SKM-1 treated with dmso at 0.1 percent for 144 hours (cell line): ENCODE results near the gene CARMIL1.
"Not testable (repeated sequence)": the region's sequence is repeated elsewhere in the genome, so short reads cannot be mapped to it uniquely, and the experiment has no call there.

Experiments
- DNase-seq: peaks from one replicate; lab custom pipeline; 2025; ENCODE audit not compliant: unreplicated experiment; lab: John Stamatoyannopoulos, UW

CARMIL1 gene

DNA sequence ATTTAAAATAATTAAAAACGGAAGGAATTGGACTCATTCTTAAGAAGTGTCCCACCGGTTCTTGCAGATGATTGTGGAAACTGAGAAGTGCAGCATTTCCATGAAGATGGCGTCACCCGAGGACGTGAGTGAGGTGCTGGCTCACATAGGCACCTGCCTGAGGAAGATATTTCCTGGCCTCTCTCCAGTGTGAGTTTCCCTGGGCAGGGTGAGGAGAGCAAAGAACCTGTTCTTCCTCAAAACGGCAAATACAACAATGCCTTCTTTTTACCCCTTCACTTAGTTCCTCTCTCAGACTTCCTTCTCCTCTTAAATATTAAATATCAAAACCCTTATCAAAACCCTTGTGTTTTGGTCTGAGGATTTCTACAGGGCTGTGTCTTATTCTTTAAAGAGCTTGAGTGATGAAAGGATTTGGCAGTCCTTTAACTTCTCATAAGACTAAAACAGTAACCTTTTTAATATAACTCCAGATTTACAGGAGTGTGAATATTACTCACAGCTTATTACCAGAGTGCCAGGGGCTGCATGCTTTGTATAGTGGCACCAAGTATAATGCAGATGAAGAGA lies 156.3 kb downstream of the CARMIL1 start:
- DNase-seq, result peak; percentile 8

DNA sequence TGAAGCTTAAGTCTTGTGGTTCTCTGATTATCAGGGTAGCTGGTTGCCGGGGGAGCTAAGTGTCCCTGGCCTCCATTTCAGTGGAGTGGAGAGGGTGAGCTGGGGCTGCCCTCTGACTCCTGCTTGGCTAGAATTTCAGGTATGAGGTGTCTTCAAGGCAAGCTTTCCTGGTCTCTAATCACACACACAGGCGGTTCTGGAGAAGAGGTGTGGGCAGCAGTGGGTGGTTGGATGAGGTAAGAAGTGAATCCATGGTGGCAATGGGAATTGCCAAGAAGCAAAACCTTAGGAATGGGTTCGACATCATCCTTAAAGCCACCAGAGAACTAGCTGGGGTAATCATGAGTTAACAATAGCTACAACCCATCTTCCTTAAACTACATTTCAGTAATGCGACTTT lies 157.6 kb downstream of the CARMIL1 start:
- no peak for DNase-seq

GRCh38 chr6:25439368-25439767 lies 160.2 kb downstream of the CARMIL1 start:
- no peak for DNase-seq

- no peak for DNase-seq
These were observed 162.6 kb downstream of the CARMIL1 start for GRCh38 chr6:25441663-25442270.

GRCh38 chr6:25442898-25443297 lies 163.7 kb downstream of the CARMIL1 start:
- DNase-seq, result no peak

DNA sequence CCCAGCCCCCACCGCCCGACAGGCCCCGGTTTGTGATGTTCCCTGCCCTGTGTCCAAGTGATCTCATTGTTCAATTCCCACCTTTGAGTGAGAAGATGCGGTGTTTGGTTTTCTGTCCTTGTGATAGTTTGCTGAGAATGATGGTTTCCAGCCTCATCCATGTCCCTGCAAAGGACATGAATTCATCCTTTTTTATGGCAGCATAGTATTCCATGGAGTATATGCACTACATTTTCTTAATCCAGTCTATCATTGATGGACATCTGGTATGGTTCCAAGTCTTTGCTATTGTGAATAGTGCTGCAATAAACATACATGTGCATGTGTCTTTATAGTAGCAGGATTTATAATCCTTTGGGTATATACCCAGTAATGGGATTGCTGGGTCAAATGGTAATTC lies 165.3 kb downstream of the CARMIL1 start:
- DNase-seq, result not testable (repeated sequence)

DNA sequence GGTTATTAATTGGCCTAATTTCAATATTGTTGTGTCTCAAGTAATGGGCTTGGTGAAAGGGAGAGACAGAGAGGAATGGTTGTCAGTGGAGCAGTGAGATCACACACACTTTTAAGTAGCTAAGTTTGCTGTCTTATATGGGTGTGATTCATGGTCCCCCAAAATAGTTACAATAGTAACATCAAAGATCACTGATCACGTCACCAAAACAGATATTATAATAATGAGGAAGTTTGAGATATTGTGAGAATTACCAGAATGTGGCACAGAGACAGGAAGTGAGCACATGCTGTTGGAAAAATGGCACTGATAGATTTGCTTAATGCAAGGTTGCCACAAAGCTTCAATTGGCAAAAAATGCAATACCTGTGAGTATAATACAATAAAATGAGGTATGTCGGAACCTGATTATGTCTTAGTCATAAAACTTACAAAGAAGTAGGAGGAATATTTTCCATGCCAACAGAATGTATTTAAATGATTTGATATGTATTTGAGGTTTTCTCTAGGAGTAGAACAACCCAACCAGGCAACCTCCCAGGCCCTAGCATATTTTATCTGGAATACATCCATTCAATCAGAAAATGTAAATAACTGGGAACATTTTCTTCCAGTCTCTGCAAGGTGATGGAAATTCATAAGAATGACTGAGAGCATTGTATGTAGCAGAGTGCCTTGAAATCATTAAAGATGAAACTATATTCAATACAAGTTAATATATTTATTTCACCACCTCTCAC lies 167.8 kb downstream of the CARMIL1 start:
- DNase-seq, result no peak

- DNase-seq, result peak; percentile 13
These were observed 168.4 kb downstream of the CARMIL1 start for GRCh38 chr6:25447570-25447929.

DNA sequence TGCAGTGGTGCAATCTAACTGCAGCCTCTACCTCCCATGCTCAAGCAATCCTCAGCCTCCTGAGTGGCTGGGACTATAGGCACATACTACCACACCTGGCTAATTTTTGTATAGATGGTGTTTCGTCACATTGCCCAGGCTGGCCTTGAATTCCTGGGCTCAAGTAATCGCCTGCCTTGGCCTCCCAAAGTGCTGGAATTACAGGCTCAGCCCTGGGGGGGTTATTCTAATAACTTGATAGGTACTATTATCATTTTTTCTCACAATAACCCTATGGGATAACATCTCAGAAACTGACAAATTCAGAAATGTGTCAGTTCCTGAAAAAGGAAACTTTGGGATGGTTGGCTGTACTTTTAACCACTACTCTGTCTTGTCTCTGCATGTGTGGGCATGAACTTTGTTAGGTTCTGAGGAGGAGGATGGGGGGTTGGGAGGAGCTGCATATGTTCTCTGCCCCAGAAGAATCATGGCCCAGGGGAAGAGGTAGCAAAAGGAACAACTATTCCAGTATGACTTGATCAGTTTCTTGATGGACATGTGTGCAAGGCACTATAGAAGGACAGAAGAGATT lies 169.9 kb downstream of the CARMIL1 start:
- no peak for DNase-seq

GRCh38 chr6:25449774-25450173 lies 170.6 kb downstream of the CARMIL1 start:
- no peak for DNase-seq

DNA sequence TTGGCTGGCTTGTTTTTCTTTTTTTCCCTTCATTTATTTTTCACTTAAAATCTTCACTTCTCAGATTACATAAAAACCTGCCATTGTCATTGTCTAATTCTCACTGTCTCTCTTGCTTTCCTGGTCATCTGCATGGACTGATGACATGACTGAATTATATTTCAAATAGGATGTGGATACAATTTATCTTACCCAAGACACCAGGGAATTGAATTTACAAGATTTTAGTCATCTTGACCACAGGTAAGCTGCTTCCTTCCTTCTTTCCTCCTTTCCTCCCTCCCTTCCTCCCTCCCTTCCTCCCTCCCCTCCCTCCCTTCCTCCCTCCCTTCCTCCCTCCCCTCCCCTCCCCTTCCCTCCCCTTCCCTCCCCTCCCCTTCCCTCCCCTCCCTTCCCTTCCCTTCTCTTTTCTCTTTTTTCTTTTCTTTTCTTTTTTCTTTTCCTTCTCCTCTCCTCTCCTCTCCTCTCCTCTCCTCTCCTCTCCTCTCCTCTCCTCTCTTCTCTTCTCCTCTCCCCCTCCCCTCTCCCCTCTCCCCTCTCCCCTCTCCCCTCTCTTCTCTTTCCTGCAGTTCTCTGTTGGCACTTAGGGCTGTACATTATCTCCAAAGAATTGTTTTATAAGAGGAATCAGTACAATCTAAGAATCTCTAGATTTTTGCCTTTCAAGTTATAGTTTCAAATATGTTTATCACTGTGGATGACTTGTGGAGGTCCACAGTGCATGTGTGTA lies 171.5 kb downstream of the CARMIL1 start:
- DNase-seq, result no peak

DNA sequence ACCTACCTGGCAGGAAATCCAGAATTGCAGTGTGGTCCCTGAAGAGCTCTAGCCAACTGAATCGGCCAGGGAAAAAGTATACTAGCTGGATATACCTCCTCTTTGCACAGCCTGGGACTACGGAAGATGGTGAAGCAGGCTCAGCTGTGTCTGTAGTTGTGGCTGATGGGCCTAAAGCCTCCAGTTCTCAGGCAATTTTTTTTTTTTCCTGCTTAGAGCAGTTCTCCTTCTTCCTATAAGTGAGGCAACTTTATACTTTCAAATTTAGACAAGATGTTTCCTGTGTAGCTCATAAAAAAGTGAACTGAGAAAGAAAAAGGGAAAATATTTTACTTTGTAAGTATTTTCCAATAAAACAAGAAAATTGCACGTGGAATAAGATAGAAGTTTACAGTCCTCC lies 172.9 kb downstream of the CARMIL1 start:
- no peak for DNase-seq

DNA sequence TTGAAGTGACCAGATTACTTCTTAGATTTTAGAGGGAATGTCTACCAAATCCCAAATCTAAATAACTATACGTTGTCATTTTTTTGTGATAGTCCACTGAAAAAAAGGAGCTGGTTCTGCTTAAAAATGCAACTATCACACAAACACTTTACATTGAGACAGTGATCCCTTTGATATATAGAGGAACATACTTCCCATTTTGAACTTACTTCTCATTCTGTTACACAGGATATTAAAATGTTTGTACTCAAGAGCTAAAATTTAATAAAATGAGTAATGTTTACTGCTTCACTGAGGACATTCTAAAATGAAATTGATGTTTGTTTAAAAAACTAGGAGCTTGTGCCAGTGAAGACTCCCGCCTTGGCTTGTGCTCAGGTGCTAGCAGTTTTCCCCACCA lies 174.1 kb downstream of the CARMIL1 start:
- no peak for DNase-seq

DNA sequence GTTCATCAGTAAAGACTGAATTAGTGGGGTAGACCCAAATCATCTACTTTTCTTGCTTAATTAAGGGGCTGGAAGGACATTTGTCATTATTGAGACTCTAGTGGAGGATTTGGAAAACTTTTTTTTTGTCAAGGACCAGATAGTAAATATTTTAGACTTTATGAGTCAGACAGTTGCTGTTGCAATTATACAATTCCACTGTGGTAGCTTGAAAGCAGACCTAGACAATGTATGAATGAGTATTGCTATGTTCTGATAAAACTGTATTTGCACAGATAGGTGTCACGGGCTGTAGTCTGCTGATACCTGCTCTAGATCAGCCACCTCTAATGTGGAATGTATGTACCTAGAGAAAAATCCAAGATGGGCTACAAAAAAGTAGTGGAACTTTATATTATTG lies 175.0 kb downstream of the CARMIL1 start:
- DNase-seq, result no peak

DNA sequence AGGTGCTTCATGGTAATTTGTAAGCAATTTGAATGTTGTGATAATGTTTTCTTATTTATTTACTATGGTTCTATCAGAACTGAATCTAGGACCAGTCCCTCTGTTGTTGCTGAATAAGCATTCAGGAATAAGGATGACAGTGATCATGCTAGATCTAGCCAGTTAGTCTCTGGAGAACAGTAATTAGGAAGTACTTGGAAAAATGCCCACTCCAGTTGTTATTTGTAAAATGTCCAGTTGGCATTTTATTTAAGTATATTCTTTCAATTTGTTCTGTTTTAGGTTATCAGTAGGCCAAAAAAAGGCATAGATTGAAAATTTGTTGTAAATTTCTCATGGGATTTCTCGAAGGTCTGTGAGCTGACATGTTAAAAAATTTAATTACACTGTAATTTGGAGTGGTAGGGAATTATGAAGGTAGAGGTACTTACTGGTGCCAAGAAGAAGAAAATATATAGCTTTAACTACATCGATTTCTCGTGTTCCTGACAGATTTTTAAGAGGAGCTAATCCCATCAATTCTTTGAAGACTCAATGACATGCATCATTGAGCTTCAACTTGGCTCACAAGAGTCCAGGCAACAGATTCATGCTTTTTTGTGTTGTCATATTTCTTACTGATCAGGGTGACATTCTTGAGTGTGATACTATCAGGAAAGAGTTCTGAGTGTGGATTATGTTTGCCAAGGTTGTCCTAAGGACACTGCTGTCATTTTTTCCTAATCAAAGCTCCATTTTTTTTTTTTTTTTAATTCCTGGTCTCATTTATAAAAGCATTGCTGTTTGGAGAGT lies 177.3 kb downstream of the CARMIL1 start:
- no peak for DNase-seq

- no peak for DNase-seq
These were observed 178.3 kb downstream of the CARMIL1 start for GRCh38 chr6:25457516-25457915.

GRCh38 chr6:25458485-25458884 lies 179.3 kb downstream of the CARMIL1 start:
- DNase-seq, result no peak

GRCh38 chr6:25462235-25462897 lies 183.2 kb downstream of the CARMIL1 start:
- no peak for DNase-seq

GRCh38 chr6:25463441-25463840 lies 184.3 kb downstream of the CARMIL1 start:
- DNase-seq, result peak; percentile 86

GRCh38 chr6:25464225-25464624 lies 185.1 kb downstream of the CARMIL1 start:
- no peak for DNase-seq
